Measurements from ENCODE around the gene DNAJC10. TPM values are rescaled to one million over a fixed set of nuclear protein-coding genes. Genes with fewer than 3 reads are reported as not detected.
A peak's percentile ranks its signal among the peaks of the same experiment; 100 is the strongest.
"Not testable (repeated sequence)": the region's sequence is repeated elsewhere in the genome, so short reads cannot be mapped to it uniquely, and the experiment has no call there.

DNAJC10 gene
- total RNA-seq, 1 donor from 2014 or later = 110 TPM

- no peaks in the 10 kb centered on the region for H3K4me1 Mint-ChIP-seq (ENCODE audit: unreplicated experiment)
Observed at GRCh38 chr2:182745061-182745460, 29.0 kb downstream of the DNAJC10 start.

GRCh38 chr2:182745894-182746293, 29.8 kb downstream of the DNAJC10 start:
- H3K27me3 Mint-ChIP-seq; H3K4me3 Mint-ChIP-seq; DNase-seq (ENCODE audit: extremely low spot score, unreplicated experiment); H3K9me3 Mint-ChIP-seq; H3K27ac Mint-ChIP-seq; H3K4me1 Mint-ChIP-seq (ENCODE audit: unreplicated experiment): not testable (repeated sequence)
- H3K36me3 Mint-ChIP-seq = peaks cover 45% of the 10 kb centered on the region

More at GRCh38 chr2:182745061-182745460, 29.0 kb downstream of the DNAJC10 start:
- H3K27ac Mint-ChIP-seq = no peak overlapping the region
- TF ChIP-seq CTCF (conservative IDR thresholded peaks at IDR 0.05) = no peak
- no peak for DNase-seq (ENCODE audit: extremely low spot score, unreplicated experiment)
- no peak overlapping the region for H3K4me3 Mint-ChIP-seq
- no peaks in the 10 kb centered on the region for H3K27me3 Mint-ChIP-seq
- no peaks in the 10 kb centered on the region for H3K9me3 Mint-ChIP-seq
- peaks cover 37% of the 10 kb centered on the region for H3K36me3 Mint-ChIP-seq

GRCh38 chr2:182754231-182754630, 38.2 kb downstream of the DNAJC10 start:
- H3K36me3 Mint-ChIP-seq = peaks cover 40% of the 10 kb centered on the region
- TF ChIP-seq CTCF (conservative IDR thresholded peaks at IDR 0.05) = no peak
- H3K9me3 Mint-ChIP-seq = no peaks in the 10 kb centered on the region

GRCh38 chr2:182758379-182758778, 42.3 kb downstream of the DNAJC10 start:
- Mint-ChIP-seq H3K27me3 (no peaks in the 10 kb centered on the region), H3K9me3 (no peaks in the 10 kb centered on the region), H3K27ac (no peak overlapping the region), H3K36me3 (peaks cover 28% of the 10 kb centered on the region), H3K4me1 (ENCODE audit: unreplicated experiment) (no peaks in the 10 kb centered on the region), H3K4me3 (no peak overlapping the region)
- DNase-seq (ENCODE audit: extremely low spot score, unreplicated experiment) = no peak
- no peak for TF ChIP-seq CTCF (conservative IDR thresholded peaks at IDR 0.05)

More at GRCh38 chr2:182754231-182754630, 38.2 kb downstream of the DNAJC10 start:
- Mint-ChIP-seq H3K4me1 (ENCODE audit: unreplicated experiment) (no peaks in the 10 kb centered on the region), H3K27me3 (no peaks in the 10 kb centered on the region), H3K4me3 (no peak overlapping the region), H3K27ac (no peak overlapping the region)
- no peak for DNase-seq (ENCODE audit: extremely low spot score, unreplicated experiment)

- no peaks in the 10 kb centered on the region for H3K9me3 Mint-ChIP-seq
- no peaks in the 10 kb centered on the region for H3K27me3 Mint-ChIP-seq
- no peak overlapping the region for H3K4me3 Mint-ChIP-seq
- TF ChIP-seq CTCF (conservative IDR thresholded peaks at IDR 0.05) = peak; percentile 20
- H3K36me3 Mint-ChIP-seq = peaks cover 26% of the 10 kb centered on the region
- no peak overlapping the region for H3K27ac Mint-ChIP-seq
- H3K4me1 Mint-ChIP-seq (ENCODE audit: unreplicated experiment) = no peaks in the 10 kb centered on the region
- DNase-seq (ENCODE audit: extremely low spot score, unreplicated experiment) = no peak
Observed at GRCh38 chr2:182761903-182762302, 45.8 kb downstream of the DNAJC10 start.

GRCh38 chr2:182763311-182763912, 47.4 kb downstream of the DNAJC10 start:
- Mint-ChIP-seq H3K4me1 (ENCODE audit: unreplicated experiment) (no peaks in the 10 kb centered on the region), H3K4me3 (no peak overlapping the region), H3K9me3 (no peaks in the 10 kb centered on the region), H3K27ac (no peak overlapping the region), H3K36me3 (peaks cover 31% of the 10 kb centered on the region), H3K27me3 (no peaks in the 10 kb centered on the region)
- TF ChIP-seq CTCF (conservative IDR thresholded peaks at IDR 0.05) = peak; percentile 79
- no peak for DNase-seq (ENCODE audit: extremely low spot score, unreplicated experiment)

All from type B pancreatic cell (in vitro differentiated cells).